Measurements from ENCODE around the gene TGIF1.
A peak's percentile ranks its signal among the peaks of the same experiment; 100 is the strongest.

GRCh38 chr18:3451989-3452749 lies 2.2 kb downstream of the TGIF1 start:
- TF ChIP-seq EP300 (IDR thresholded peaks at IDR 0.05; ENCODE audit: borderline replicate concordance) (no peak), CREB1 (IDR thresholded peaks at IDR 0.05; ENCODE audit: low read depth) (no peak), MAX (IDR thresholded peaks at IDR 0.05) (0 out of 2 replicates have a peak, but pooled peaks have one; percentile 32), CEBPB (IDR thresholded peaks at IDR 0.05) (no peak), ZBTB7A (IDR thresholded peaks at IDR 0.05; ENCODE audit: low read depth) (no peak), EGR1 (IDR thresholded peaks at IDR 0.05) (no peak), TAF1 (IDR thresholded peaks at IDR 0.05; ENCODE audit: low read depth) (no peak), TCF12 (IDR thresholded peaks at IDR 0.05; ENCODE audit: low read depth) (no peak), TEAD4 (IDR thresholded peaks at IDR 0.05) (no peak)
